ENCODE data around the gene SLC22A17. TPM values are rescaled to one million over a fixed set of nuclear protein-coding genes. Genes with fewer than 3 reads are reported as not detected.

The SLC22A17 gene
- total and polyA plus RNA-seq, 2 experiments from 2014 or later: 44.4 to 62.9 TPM

DNA sequence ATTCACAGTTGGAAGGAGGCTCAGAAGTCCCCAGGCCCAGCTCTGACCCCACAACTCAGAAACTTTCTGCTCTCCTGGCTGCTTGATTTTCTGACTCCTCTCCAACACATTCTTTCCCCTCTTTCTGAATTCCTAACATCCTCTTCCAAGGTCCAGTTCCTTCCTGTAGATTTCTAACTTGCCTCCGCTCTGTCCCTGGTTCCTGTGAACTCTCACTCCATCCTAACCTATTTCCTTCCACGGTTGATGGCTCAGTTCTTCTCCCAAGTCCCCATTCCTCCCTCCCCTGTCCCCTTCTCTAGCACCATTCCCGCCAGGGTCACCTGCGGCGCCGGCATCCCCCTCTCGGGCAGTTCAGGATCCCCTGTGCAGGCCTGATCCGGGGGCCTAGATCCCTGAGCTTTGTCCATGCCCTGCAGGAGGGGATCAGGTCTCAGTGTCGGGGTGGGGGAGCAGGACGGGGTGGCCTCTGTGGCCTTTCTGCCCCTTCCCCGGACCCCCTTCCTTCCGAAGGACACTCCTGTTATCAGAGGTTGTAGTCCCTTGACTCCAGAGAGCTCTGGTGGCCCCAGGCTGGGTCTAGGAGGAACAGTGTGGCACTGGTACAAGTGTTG lies 6.0 kb upstream of the SLC22A17 start:
- H3K27me3 ChIP-seq: no peaks in the 10 kb centered on the region
- H3K4me1 ChIP-seq (ENCODE audit: insufficient read depth): peaks cover under 1% of the 10 kb centered on the region
- no peak overlapping the region for H2AFZ ChIP-seq
- H3K9me3 ChIP-seq (ENCODE audit: low read depth): no peaks in the 10 kb centered on the region
- peaks cover 14% of the 10 kb centered on the region for H4K20me1 ChIP-seq (ENCODE audit: insufficient read depth, poor library complexity, severe bottlenecking)
- H3K4me2 ChIP-seq: no peak overlapping the region
- peaks cover 26% of the 10 kb centered on the region for H3K79me2 ChIP-seq
- H3K27ac ChIP-seq: no peak overlapping the region
- no peak overlapping the region for H3K4me3 ChIP-seq
- H3K36me3 ChIP-seq (replicated peaks; ENCODE audit: insufficient read depth, low read depth): no peaks in the 10 kb centered on the region
- 90% methylated on average over 12 of the region's 12 CpGs for WGBS (ENCODE audit: low lambda C conversion rate, missing lambda C conversion rate)
- no peaks in the 10 kb centered on the region for H3K9me2 ChIP-seq (replicated peaks; ENCODE audit: insufficient read depth)
- no peak for DNase-seq (ENCODE audit: low spot score)
- no peak for TF ChIP-seq EZH2 (IDR thresholded peaks at IDR 0.05; ENCODE audit: borderline replicate concordance)

DNA sequence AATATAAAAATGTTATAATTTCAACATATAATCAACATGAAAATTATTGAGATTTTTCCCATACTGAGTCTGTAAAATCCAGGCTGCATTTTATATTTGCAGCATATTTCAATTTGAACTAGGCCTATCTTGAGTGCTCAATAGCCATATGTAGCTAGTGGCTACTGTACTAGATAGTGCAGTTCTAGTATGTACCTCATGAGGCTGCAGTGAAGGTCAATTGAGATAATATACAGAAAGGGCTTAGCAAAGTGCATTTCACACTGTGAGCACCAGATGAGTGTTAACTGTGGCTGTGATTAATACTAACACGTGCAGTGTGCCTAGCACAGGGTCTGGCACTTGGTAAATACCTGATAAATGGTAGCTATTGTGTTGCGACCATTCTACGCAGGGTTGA lies 5.4 kb upstream of the SLC22A17 start:
- H3K79me2 ChIP-seq: peaks cover 20% of the 10 kb centered on the region
- no peaks in the 10 kb centered on the region for H3K36me3 ChIP-seq (replicated peaks; ENCODE audit: insufficient read depth, low read depth)
- H3K27ac ChIP-seq: no peak overlapping the region
- no peak for DNase-seq (ENCODE audit: low spot score)
- H3K4me3 ChIP-seq: no peak overlapping the region
- no peaks in the 10 kb centered on the region for H3K9me3 ChIP-seq (ENCODE audit: low read depth)
- H3K27me3 ChIP-seq: no peaks in the 10 kb centered on the region
- no peaks in the 10 kb centered on the region for H3K9me2 ChIP-seq (replicated peaks; ENCODE audit: insufficient read depth)
- TF ChIP-seq EZH2phosphoT487 (IDR thresholded peaks at IDR 0.05; ENCODE audit: low read depth, severe bottlenecking, unreplicated experiment) (no peak), EZH2 (IDR thresholded peaks at IDR 0.05; ENCODE audit: borderline replicate concordance) (no peak)
- TF ChIP-seq, protein P1, sequence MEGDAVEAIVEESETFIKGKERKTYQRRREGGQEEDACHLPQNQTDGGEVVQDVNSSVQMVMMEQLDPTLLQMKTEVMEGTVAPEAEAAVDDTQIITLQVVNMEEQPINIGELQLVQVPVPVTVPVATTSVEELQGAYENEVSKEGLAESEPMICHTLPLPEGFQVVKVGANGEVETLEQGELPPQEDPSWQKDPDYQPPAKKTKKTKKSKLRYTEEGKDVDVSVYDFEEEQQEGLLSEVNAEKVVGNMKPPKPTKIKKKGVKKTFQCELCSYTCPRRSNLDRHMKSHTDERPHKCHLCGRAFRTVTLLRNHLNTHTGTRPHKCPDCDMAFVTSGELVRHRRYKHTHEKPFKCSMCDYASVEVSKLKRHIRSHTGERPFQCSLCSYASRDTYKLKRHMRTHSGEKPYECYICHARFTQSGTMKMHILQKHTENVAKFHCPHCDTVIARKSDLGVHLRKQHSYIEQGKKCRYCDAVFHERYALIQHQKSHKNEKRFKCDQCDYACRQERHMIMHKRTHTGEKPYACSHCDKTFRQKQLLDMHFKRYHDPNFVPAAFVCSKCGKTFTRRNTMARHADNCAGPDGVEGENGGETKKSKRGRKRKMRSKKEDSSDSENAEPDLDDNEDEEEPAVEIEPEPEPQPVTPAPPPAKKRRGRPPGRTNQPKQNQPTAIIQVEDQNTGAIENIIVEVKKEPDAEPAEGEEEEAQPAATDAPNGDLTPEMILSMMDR (IDR thresholded peaks at IDR 0.05; ENCODE audit: poor library complexity): no peak
- H2AFZ ChIP-seq: no peak overlapping the region
- peaks cover 14% of the 10 kb centered on the region for H4K20me1 ChIP-seq (ENCODE audit: insufficient read depth, poor library complexity, severe bottlenecking)
- WGBS (ENCODE audit: low lambda C conversion rate, missing lambda C conversion rate): 80% methylated on average over 3 of the region's 3 CpGs
- H3K4me1 ChIP-seq (ENCODE audit: insufficient read depth): no peaks in the 10 kb centered on the region
- no peak overlapping the region for H3K4me2 ChIP-seq

DNA sequence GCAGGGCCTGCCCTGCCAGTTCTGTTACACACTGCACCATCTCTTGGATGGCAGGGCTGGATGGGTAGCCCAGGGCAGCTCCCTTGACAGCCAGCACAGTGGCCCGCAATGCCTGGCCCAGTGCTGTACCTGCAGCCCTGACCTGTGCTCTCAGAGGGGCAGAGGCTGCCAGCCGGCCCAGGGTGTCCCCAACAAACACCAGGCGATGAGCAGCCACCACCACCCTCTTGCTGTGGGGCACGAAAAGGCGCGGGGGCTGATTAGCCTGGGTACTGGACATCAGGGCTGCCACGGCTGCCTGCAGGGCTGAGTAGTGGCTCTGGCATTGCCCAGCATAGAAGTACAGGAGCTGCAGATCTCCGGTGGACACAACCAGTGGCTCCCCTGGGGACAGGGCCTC lies 4.6 kb upstream of the SLC22A17 start:
- no peaks in the 10 kb centered on the region for H3K9me3 ChIP-seq (ENCODE audit: low read depth)
- H3K27me3 ChIP-seq: no peaks in the 10 kb centered on the region
- H4K20me1 ChIP-seq (ENCODE audit: insufficient read depth, poor library complexity, severe bottlenecking): peaks cover 12% of the 10 kb centered on the region
- no peak overlapping the region for H2AFZ ChIP-seq
- 96% methylated on average over 8 of the region's 8 CpGs for WGBS (ENCODE audit: low lambda C conversion rate, missing lambda C conversion rate)
- DNase-seq (ENCODE audit: low spot score): no peak
- H3K4me1 ChIP-seq (ENCODE audit: insufficient read depth): no peaks in the 10 kb centered on the region
- H3K27ac ChIP-seq: no peak overlapping the region
- H3K79me2 ChIP-seq: peaks cover 14% of the 10 kb centered on the region
- H3K4me2 ChIP-seq: no peak overlapping the region
- no peaks in the 10 kb centered on the region for H3K9me2 ChIP-seq (replicated peaks; ENCODE audit: insufficient read depth)
- H3K4me3 ChIP-seq: no peak overlapping the region
- no peaks in the 10 kb centered on the region for H3K36me3 ChIP-seq (replicated peaks; ENCODE audit: insufficient read depth, low read depth)
- no peak for TF ChIP-seq EZH2phosphoT487 (IDR thresholded peaks at IDR 0.05; ENCODE audit: low read depth, severe bottlenecking, unreplicated experiment)
- TF ChIP-seq, protein P1 (IDR thresholded peaks at IDR 0.05; ENCODE audit: poor library complexity): no peak

DNA sequence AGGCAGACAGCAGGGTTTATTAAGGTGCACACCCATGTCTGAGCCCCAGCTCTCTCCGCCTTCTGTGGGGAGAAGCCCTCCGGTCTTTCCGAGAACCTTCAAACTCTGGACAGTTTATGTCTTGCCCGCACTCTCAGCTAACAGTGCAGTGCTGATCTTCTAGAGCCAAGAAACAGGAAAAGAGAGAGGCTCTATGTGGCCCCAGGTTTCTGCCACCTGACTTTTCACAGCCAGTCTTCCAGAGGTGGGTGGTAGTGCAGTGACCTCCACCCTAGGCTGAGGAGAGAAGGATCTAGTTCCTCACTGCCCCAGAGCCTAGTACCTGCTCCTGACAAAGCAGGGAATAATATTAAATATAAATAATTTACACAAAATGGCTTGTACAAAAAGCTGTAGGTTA lies 4.0 kb upstream of the SLC22A17 start:
- Histone ChIP-seq H3K4me1 (ENCODE audit: insufficient read depth) (no peaks in the 10 kb centered on the region), H3K4me3 (no peak overlapping the region), H3K79me2 (peaks cover 8% of the 10 kb centered on the region), H3K9me3 (ENCODE audit: low read depth) (no peaks in the 10 kb centered on the region), H3K4me2 (no peak overlapping the region), H3K9me2 (replicated peaks; ENCODE audit: insufficient read depth) (no peaks in the 10 kb centered on the region), H3K36me3 (replicated peaks; ENCODE audit: insufficient read depth, low read depth) (no peaks in the 10 kb centered on the region), H4K20me1 (ENCODE audit: insufficient read depth, poor library complexity, severe bottlenecking) (peaks cover 10% of the 10 kb centered on the region), H2AFZ (no peak overlapping the region), H3K27ac (no peak overlapping the region), H3K27me3 (no peaks in the 10 kb centered on the region)
- DNase-seq (ENCODE audit: low spot score): no peak
- TF ChIP-seq EZH2phosphoT487 (IDR thresholded peaks at IDR 0.05; ENCODE audit: low read depth, severe bottlenecking, unreplicated experiment): no peak
- no peak for TF ChIP-seq EZH2 (IDR thresholded peaks at IDR 0.05; ENCODE audit: borderline replicate concordance)
- TF ChIP-seq, protein P1 (IDR thresholded peaks at IDR 0.05; ENCODE audit: poor library complexity): no peak
- 93% methylated on average over 4 of the region's 4 CpGs for WGBS (ENCODE audit: low lambda C conversion rate, missing lambda C conversion rate)

Measured in hepatocyte (in vitro differentiated cells).